Measurements from ENCODE around the gene NPSR1.

Gene NPSR1

DNA sequence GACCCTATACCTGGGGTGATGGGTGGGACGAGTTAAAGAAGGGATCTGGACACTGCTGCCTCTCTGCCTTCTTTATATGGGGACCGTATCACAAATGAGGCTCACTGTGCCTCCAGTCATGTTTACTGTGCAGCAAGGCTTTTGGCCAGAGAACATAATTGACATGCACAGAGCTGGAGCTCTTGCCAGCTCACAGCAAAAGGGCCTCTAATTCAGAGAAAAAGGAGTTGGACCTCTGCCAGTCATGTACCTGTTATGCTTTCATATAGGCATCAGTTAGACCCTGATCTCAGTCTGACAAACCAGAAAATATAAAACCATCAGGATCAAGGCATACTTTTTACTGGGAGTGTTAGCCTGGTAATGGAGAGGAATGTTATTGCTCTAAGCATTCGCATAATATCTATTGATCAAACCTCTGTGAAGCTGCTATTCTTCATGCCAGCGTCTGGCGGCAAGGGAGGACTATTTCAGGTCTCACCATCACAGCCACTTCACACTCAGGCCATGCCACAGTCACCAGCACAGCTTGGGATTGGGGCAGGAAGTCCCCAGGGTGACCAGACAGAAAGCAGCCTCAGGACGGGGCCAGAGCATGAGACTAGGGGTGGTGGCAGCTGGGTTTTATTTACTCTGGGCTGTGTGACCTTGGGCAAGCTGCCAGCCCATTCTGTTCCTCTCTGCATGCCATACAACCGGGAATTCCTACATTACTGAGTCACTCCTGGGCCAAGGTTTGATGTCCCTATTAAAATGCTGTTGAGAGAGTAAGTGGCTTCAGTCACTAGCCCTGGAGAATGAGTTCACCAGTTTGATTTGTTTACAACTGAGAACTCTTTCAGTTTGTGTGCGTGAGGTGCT is 90.1 kb downstream of the NPSR1 start:
- TF ChIP-seq, protein P1, sequence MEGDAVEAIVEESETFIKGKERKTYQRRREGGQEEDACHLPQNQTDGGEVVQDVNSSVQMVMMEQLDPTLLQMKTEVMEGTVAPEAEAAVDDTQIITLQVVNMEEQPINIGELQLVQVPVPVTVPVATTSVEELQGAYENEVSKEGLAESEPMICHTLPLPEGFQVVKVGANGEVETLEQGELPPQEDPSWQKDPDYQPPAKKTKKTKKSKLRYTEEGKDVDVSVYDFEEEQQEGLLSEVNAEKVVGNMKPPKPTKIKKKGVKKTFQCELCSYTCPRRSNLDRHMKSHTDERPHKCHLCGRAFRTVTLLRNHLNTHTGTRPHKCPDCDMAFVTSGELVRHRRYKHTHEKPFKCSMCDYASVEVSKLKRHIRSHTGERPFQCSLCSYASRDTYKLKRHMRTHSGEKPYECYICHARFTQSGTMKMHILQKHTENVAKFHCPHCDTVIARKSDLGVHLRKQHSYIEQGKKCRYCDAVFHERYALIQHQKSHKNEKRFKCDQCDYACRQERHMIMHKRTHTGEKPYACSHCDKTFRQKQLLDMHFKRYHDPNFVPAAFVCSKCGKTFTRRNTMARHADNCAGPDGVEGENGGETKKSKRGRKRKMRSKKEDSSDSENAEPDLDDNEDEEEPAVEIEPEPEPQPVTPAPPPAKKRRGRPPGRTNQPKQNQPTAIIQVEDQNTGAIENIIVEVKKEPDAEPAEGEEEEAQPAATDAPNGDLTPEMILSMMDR (IDR thresholded peaks at IDR 0.05; ENCODE audit: low read depth, low read length, missing control alignments) = no peak
- peak; percentile 79 for DNase-seq (ENCODE audit: extremely low read depth, low read depth)
- H3K4me3 ChIP-seq (replicated peaks; ENCODE audit: low read depth, low read length) = no peak overlapping the region

DNA sequence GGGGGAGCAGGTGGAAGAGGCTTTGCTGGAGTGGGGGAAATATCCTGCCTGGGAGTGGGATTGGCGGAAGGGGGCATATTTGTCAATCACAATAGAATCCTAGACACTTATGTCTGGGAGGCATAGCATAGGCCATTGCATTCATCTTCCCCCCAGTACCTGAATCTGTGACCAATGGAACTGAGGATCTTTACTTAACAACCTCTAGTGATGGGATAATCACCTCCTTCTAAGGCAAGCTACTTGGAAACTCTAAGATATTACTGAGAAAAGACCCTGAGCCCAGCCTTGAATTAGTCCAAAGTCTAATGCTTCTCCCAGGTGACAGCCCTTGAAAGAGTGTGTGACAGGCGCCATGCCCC is 90.7 kb downstream of the NPSR1 start:
- no peak overlapping the region for H3K4me3 ChIP-seq (replicated peaks; ENCODE audit: low read depth, low read length)
- DNase-seq (ENCODE audit: extremely low read depth, low read depth) = no peak
- TF ChIP-seq, protein P1 (IDR thresholded peaks at IDR 0.05; ENCODE audit: low read depth, low read length, missing control alignments) = no peak

DNA sequence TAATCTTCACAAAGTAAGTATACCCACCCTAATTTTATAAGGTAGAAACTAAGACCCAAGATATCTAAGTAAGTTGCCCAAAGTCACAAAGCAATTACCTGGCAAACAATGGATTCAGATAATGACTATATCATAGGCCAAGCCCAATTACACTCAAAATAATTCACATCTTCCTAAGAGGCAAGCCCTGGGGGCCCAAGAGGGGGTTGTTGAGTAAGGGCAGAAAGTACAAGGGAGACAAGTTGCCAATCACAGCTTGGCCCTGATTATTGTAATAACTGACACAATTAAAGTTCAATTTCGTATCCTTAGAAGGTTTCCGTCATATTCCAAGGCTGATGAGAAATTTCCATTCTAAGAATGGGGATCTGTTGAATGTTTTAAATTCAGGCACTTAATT is 91.4 kb downstream of the NPSR1 start:
- H3K4me3 ChIP-seq (replicated peaks; ENCODE audit: low read depth, low read length) = no peak overlapping the region
- TF ChIP-seq, protein P1 (IDR thresholded peaks at IDR 0.05; ENCODE audit: low read depth, low read length, missing control alignments) = no peak
- DNase-seq (ENCODE audit: extremely low read depth, low read depth) = no peak

DNA sequence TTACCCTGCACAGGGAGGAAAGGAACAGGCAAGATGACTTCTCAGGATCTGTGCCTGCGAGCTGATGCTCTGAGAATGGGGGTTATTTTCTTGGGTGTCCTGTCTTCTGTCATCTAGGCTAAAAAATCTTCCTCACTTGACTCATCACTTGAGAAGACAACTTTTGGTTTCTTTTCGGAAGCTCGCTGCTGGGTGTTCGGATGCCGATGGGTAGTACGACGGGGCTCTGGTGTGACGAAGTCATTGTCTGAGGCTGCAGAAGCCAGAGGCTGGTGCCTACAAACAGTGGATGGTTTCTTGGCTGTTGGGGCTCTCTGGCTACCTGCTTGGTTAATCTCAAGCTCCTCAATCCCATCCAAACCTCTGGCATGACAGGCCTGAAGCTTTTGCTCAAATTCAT is 92.2 kb downstream of the NPSR1 start:
- no peak for DNase-seq (ENCODE audit: extremely low read depth, low read depth)
- no peak overlapping the region for H3K4me3 ChIP-seq (replicated peaks; ENCODE audit: low read depth, low read length)
- TF ChIP-seq, protein P1 (IDR thresholded peaks at IDR 0.05; ENCODE audit: low read depth, low read length, missing control alignments) = no peak

DNA sequence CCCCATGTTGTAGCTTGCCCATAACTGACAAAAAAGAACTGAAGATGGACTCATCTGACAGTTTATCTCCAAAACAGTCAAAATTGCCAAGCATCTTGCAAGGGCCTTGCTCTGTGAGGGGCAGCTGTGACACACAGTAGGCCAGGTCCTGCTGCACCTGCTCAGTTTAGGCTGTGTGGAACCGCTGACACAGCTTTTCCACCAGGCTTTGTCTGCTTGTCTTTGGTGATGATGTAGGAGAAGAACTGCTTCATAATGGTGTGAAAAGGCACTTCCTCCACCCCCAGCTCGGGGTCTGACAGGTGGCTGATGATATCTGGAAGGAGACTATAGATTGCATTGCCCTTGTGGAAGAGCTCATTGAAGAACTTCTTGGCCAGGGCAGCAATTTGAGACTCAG is 92.6 kb downstream of the NPSR1 start:
- TF ChIP-seq, protein P1 (IDR thresholded peaks at IDR 0.05; ENCODE audit: low read depth, low read length, missing control alignments) = no peak
- H3K4me3 ChIP-seq (replicated peaks; ENCODE audit: low read depth, low read length) = no peak overlapping the region
- DNase-seq (ENCODE audit: extremely low read depth, low read depth) = no peak

DNA sequence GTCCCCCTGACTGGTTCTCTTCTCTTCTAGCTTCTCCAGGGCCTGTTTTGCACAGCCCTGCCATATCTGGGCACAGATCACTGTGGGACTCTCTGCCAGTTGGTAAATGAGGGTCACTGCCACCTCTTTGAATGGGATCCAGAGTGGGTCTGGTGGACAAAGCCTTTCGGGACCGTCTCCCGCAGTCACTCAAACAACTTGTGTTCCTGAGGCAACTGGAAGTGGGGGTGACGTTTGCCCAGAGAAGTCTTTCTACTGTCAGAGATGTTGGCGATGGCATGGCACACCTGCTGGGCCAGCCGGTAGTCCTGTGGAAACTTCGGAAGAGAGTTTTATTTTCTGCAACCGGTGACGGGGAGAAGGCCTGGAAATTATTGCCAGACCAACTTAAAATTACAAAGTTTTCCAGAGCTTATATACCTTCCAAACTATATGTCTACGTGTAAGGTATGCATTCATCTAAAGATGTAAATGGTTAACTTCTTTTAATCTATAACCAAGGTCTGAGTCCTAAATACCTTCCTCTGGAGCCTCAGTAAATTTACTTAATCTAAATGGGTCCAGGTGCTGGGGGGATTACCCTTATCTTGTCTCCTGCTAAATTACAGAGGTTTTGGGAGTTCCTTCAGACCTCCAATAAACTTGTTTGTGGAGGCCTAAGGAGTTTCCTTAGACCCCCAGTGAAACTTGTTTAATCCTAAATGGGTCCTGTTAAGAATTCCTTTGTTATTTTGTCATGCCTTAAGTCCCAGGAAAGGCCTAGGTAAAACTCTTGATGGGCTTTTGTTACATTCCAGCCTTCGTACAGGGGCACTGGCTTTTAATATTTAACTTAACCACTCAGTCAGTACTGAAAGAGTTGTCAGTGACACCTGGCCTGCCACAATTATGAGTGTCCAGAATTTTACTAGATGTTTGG is 94.0 kb downstream of the NPSR1 start:
- no peak overlapping the region for H3K4me3 ChIP-seq (replicated peaks; ENCODE audit: low read depth, low read length)
- TF ChIP-seq, protein P1 (IDR thresholded peaks at IDR 0.05; ENCODE audit: low read depth, low read length, missing control alignments) = no peak
- no peak for DNase-seq (ENCODE audit: extremely low read depth, low read depth)

All from HFF-Myc (cell line).